NK-92 (cell line): ENCODE results near the gene ARL9.

ENCODE experiments used
- DNase-seq: peaks from one replicate; lab custom pipeline; 2025; ENCODE audit not compliant: unreplicated experiment; lab: John Stamatoyannopoulos, UW

Gene ARL9

GRCh38 chr4:56531149-56531770 lies 25.7 kb downstream of the ARL9 start:
- no peak for DNase-seq

GRCh38 chr4:56531823-56532222 lies 26.2 kb downstream of the ARL9 start:
- no peak for DNase-seq

GRCh38 chr4:56532239-56532638 lies 26.6 kb downstream of the ARL9 start:
- DNase-seq, result no peak

- DNase-seq, result no peak
Measured at GRCh38 chr4:56535915-56536314, 30.3 kb downstream of the ARL9 start.

GRCh38 chr4:56537147-56537546 lies 31.6 kb downstream of the ARL9 start:
- DNase-seq, result no peak

GRCh38 chr4:56540826-56541225 lies 35.2 kb downstream of the ARL9 start:
- DNase-seq, result no peak

GRCh38 chr4:56544573-56545131 lies 39.1 kb downstream of the ARL9 start:
- DNase-seq, result no peak

- no peak for DNase-seq
Measured at GRCh38 chr4:56550642-56551041, 45.1 kb downstream of the ARL9 start.

- DNase-seq, result no peak
Measured at GRCh38 chr4:56551516-56551915, 45.9 kb downstream of the ARL9 start.

GRCh38 chr4:56552273-56552672 lies 46.7 kb downstream of the ARL9 start:
- no peak for DNase-seq

GRCh38 chr4:56570041-56570440 lies 64.5 kb downstream of the ARL9 start:
- no peak for DNase-seq
